Daoy (cell line): ENCODE data around the gene NCOA1. TPM values are rescaled to one million over a fixed set of nuclear protein-coding genes. Genes with fewer than 3 reads are reported as not detected.
"Not testable (repeated sequence)": the region's sequence is repeated elsewhere in the genome, so short reads cannot be mapped to it uniquely, and the experiment has no call there.

Source experiments
- DNase-seq: peaks from one replicate; pipeline ENCODE4 v3.0.0-alpha.2; 2015; ENCODE audit warnings: low read depth
- total RNA-seq: library from RNA; depleted of rRNA; stranded (reverse); fragments of >200 nt; shearing (Covaris generic); gene quantifications from 2 replicates; pipeline ENCODE4 v1.2.3, GENCODE V29; 2014

Gene NCOA1
- total RNA-seq, 1 experiment from 2014 or later = 5.5 TPM

- DNase-seq = no peak
Observed at GRCh38 chr2:24626131-24626530, 135.1 kb downstream of the NCOA1 start.

GRCh38 chr2:24628746-24629145 is 137.7 kb downstream of the NCOA1 start:
- no peak for DNase-seq

GRCh38 chr2:24632172-24632571 is 141.1 kb downstream of the NCOA1 start:
- no peak for DNase-seq

GRCh38 chr2:24635181-24635580 is 144.1 kb downstream of the NCOA1 start:
- DNase-seq = no peak

- no peak for DNase-seq
Observed at GRCh38 chr2:24638568-24638967, 147.5 kb downstream of the NCOA1 start.

GRCh38 chr2:24642351-24642750 is 151.3 kb downstream of the NCOA1 start:
- DNase-seq = no peak

- DNase-seq = no peak
Observed at GRCh38 chr2:24643051-24643450, 152.0 kb downstream of the NCOA1 start.

- DNase-seq = no peak
Observed at GRCh38 chr2:24644032-24644431, 153.0 kb downstream of the NCOA1 start.

- DNase-seq = no peak
Observed at GRCh38 chr2:24650997-24651642, 160.1 kb downstream of the NCOA1 start.

GRCh38 chr2:24651643-24652003 is 160.6 kb downstream of the NCOA1 start:
- no peak for DNase-seq

GRCh38 chr2:24652265-24653182 is 161.5 kb downstream of the NCOA1 start:
- DNase-seq = no peak

GRCh38 chr2:24657818-24658217 is 166.8 kb downstream of the NCOA1 start:
- DNase-seq = no peak

- no peak for DNase-seq
Observed at GRCh38 chr2:24658531-24659202, 167.6 kb downstream of the NCOA1 start.

- no peak for DNase-seq
Observed at GRCh38 chr2:24659862-24660261, 168.8 kb downstream of the NCOA1 start.

- DNase-seq = no peak
Observed at GRCh38 chr2:24667542-24667941, 176.5 kb downstream of the NCOA1 start.

- DNase-seq = no peak
Observed at GRCh38 chr2:24671230-24671629, 180.2 kb downstream of the NCOA1 start.

GRCh38 chr2:24672589-24672988 is 181.5 kb downstream of the NCOA1 start:
- no peak for DNase-seq

- DNase-seq = no peak
Observed at GRCh38 chr2:24675338-24675737, 184.3 kb downstream of the NCOA1 start.

GRCh38 chr2:24676493-24676892 is 185.4 kb downstream of the NCOA1 start:
- no peak for DNase-seq

GRCh38 chr2:24678066-24678465 is 187.0 kb downstream of the NCOA1 start:
- DNase-seq = not testable (repeated sequence)

- no peak for DNase-seq
Observed at GRCh38 chr2:24680196-24680595, 189.1 kb downstream of the NCOA1 start.

GRCh38 chr2:24682304-24682703 is 191.2 kb downstream of the NCOA1 start:
- DNase-seq = no peak

- no peak for DNase-seq
Observed at GRCh38 chr2:24683408-24683807, 192.4 kb downstream of the NCOA1 start.
